ENCODE results near the gene MAP2K7.

Gene MAP2K7

DNA sequence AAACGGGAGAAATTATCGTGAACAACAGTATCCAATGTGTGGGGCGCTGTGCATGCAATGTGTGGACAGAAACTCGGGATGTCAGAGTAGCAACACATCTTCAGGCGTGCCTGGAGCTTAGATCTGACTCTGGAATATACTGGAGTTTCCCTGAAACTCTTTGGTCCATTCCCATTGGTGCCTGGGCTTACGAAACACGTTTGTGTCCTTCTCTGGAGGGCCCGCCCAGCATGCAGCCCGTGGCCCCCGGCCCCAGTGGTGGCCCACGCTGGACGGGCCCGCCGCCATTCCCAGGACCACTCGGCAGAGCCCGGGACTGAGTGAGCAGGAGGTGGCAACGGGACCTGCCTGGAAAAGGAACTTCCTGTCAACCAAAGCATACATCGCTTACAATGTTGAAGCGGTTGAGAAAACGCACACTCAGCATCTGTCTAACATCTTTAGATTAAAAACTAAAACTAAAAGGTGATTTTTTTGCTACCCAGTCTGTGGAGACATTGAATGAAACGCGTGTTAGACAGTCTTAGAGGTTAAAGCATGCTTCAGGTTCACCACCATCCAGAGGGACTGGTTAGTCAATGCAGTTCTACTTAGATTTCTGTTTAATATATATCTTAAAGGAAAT lies 59.1 kb downstream of the MAP2K7 start:
- DNase-seq (ENCODE audit: low read depth in 2 of 2) = no peak

DNA sequence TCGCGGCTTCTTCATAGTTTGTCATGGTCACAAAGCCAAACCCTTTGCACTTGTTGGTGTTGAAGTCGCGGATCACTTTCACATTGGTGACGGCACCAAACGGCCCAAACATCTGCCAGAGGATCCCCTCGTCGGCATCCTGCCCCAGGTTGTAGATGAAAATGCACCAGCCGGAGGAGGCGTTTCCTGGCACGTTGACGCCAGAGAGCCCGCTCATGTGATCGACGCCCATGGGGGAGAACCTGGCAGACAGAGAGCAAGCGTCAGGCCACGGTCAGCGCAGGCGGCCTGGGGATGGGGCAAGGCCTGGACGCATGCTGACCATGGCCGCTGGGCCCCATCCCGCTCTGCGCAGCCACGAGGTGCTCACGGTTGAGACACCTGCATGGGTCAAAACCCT lies 59.9 kb downstream of the MAP2K7 start:
- DNase-seq (ENCODE audit: low read depth in 2 of 2) = no peak
